ENCODE results near the gene TNRC6A.

DNA sequence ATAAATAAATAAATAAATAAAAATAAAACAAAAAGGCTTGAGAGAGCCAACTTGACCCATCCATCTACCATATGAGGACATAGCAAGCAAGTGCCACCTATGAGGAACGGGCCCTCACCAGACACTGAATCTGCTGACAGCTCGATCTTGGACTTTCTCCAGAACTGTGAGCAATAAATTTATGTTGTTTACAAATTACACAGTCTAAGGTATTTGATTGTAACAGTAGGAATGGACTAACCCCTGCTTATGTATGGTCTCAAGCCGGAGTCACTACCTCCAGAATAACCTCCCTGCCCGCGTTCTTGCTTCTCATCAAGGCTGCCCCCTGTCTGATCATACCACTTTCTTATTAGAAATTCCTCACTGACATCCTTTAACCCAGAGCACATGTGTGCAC is 126.2 kb downstream of the TNRC6A start:
- TF ChIP-seq, protein P1, sequence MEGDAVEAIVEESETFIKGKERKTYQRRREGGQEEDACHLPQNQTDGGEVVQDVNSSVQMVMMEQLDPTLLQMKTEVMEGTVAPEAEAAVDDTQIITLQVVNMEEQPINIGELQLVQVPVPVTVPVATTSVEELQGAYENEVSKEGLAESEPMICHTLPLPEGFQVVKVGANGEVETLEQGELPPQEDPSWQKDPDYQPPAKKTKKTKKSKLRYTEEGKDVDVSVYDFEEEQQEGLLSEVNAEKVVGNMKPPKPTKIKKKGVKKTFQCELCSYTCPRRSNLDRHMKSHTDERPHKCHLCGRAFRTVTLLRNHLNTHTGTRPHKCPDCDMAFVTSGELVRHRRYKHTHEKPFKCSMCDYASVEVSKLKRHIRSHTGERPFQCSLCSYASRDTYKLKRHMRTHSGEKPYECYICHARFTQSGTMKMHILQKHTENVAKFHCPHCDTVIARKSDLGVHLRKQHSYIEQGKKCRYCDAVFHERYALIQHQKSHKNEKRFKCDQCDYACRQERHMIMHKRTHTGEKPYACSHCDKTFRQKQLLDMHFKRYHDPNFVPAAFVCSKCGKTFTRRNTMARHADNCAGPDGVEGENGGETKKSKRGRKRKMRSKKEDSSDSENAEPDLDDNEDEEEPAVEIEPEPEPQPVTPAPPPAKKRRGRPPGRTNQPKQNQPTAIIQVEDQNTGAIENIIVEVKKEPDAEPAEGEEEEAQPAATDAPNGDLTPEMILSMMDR (IDR thresholded peaks at IDR 0.05), result no peak
- TF ChIP-seq POLR2A (IDR thresholded peaks at IDR 0.05), result no peak
